Left cardiac atrium (tissue), 4 donors: ENCODE data around the gene MMS19. TPM values are rescaled to one million over a fixed set of nuclear protein-coding genes. Genes with fewer than 3 reads are reported as not detected.
"Not testable (repeated sequence)": the region's sequence is repeated elsewhere in the genome, so short reads cannot be mapped to it uniquely, and the experiment has no call there.

Experiments
- ATAC-seq, 2 donors: fragments of 200-7000 bp; cut with Tn5 transposase; one replicate each; pipeline ENCODE4 v1.9.1; 2020; ENCODE audit warnings: mild to moderate bottlenecking in 2 of 2, moderate library complexity in 2 of 2
- DNase-seq: peaks from one replicate; pipeline ENCODE4 v3.0.0-alpha.2; 2020
- intact Hi-C, 2 donors: fragments of 100-400 bp; cut with DNase I; formaldehyde crosslinking; loops; one replicate each; pipeline versions ENCODE4 v1.14.1 to v1.15.1; 2022 to 2023
- total RNA-seq, 2 donors: library from RNA; stranded (reverse); fragmentation: NEBNext Ultra II Directional; extraction: Animal tissue kit (Norgen Biotek cat#: 25700); gene quantifications; one replicate each; pipeline ENCODE4 v1.2.1, GENCODE V29; 2021
- donor health status: DM: no; HTN: yes; CAD: no.
- donor health status: DM: no; HTN: yes; CAD: no; lungs with severe emphysema.
- donor health status: DM: yes; HTN: yes; CAD: no.
- donor health status: Dilated cardiomyopathy.

Gene MMS19
- total RNA-seq, 2 donors from 2014 or later, result 31.9 to 34.0 TPM

DNA sequence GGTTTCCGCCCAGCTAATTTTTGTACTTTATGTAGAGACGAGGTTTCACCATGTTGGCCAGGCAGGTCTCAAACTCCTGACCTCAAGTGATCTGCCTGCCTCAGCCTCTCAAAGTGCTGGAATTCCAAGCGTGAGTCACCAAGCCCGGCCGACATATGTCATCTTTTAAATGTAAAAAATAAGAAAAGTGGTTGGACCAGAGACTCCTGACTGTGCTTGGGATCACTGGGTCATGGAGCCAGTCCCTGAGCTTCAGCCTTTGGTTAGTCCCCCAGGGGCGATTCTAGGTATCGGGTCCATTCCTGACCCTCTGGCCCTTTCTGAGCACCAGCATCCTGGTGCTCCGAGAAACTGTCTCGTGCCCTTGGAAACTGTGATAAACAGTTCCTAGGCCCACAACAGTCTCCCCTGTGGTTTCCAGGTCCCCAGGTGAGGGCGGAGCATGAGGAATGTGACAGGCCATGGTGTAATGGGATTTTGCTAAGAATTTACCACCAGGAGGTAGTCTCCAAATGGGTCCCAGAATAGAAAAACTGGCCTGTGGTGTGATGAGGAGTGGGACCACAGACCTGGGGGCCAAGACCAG, 33.3 kb upstream of the MMS19 start:
- ATAC-seq (no peak), DNase-seq (no peak)
- intact Hi-C loops, result no loop called here

DNA sequence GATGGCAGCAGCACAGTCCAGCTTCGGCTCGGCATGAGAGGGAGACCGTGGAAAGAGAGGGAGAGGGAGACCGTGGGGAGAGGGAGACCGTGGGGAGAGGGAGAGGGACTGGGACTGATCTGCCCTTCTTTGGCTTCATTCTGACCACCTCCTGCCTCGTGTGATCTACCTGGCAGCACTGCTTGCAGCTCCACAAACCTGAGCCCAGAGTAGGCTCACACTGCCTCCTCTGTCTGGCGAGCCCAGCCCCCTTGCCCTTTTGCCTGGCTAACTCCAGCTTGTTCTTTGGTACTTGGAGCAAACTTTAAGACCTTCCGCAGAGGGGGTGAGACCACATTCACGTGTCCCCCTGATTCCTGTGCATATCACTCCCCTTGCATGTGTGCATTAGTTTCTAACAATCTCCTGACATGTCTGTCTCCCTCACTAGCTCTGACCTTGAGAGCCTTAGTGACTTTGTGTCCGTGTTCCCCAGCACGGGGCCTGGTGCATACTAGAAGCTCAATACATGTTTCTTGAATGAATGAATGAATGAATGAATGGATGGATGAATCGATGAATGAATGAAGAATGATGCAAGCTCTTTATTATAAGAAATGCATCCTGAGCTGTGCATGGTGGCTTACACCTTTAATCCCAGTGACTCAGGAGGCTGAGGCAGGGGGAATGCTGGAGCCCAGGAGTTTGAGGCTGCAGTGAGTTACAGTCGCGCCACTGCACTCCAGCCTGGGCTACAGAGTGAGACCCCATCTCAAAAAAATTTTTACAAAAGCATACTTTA, 31.7 kb upstream of the MMS19 start:
- DNase-seq, result no peak
- no peak for ATAC-seq
- intact Hi-C loops, result no loop called here

DNA sequence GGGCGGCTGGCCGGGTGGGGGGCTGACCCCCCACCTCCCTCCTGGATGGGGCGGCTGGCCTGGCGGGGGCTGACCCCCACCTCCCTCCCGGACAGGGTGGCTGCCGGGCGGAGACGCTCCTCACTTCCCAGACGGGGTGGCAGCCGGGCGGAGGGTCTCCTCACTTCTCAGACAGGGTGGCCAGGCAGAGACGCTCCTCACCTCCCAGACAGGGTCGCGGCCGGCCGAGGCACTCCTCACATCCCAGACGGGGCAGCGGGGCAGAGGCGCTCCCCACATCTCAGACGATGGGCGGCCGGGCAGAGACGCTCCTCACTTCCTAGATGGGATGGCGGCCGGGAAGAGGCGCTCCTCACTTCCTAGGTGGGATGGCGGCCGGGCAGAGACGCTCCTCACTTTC, 30.7 kb upstream of the MMS19 start:
- DNase-seq, intact Hi-C loops: not testable (repeated sequence)

GRCh38 chr10:97525683-97526110, 27.5 kb upstream of the MMS19 start:
- intact Hi-C loops, result no loop called here
- DNase-seq (no peak), ATAC-seq (no peak)

More for the DNA sequence above, 30.7 kb upstream of the MMS19 start:
- ATAC-seq, result not testable (repeated sequence)

DNA sequence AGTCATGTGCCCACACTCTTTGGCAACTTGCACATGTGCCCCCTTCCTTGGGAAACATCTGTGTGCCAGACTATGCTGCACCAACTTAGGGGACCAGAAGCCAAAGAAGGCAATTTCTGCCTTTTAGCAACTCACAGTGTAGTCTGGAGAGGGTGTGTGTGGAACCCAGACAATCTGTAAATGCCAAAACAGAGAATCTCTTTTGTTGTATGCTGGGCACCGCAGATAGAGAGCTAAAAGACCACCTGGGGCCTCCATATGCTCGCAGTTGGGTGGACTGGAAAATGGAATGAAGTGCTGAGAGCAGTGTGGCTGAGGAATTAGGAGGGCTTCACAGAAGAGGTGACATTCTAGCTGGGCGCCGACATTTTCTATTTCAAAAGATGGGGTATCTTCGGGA, 26.9 kb upstream of the MMS19 start:
- DNase-seq, result no peak
- intact Hi-C loops, result no loop called here
- no peak for ATAC-seq

GRCh38 chr10:97522937-97523336, 24.7 kb upstream of the MMS19 start:
- intact Hi-C loops, result no loop called here
- ATAC-seq, result no peak
- no peak for DNase-seq

DNA sequence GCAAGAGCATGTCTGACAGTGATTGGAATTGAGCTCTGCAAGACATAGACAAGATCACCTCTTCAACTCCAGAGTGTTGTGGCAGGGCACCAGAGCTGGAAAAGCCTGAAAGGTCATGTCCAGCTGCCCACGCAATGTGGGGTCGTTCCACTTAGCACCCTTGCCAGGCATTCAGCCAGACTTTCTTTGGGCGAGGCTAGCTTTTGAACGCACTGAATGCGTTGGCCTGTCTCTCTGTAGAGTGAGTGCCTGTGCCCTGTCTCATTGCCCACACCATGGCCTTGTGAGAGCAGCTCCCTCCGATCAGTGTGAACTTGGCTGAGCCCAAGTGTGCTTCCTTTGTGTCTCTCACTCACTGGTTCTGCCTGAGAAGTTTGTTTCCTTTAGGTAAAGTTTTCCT, 23.8 kb upstream of the MMS19 start:
- ATAC-seq (peak; percentile 47 to 56), DNase-seq (no peak)
- intact Hi-C loops, result no loop called here

GRCh38 chr10:97520978-97521761, 22.9 kb upstream of the MMS19 start:
- ATAC-seq, result no peak
- DNase-seq, result no peak
- intact Hi-C loops, result no loop called here

- no peak for ATAC-seq
These were observed 22.3 kb upstream of the MMS19 start for GRCh38 chr10:97520520-97520919.

DNA sequence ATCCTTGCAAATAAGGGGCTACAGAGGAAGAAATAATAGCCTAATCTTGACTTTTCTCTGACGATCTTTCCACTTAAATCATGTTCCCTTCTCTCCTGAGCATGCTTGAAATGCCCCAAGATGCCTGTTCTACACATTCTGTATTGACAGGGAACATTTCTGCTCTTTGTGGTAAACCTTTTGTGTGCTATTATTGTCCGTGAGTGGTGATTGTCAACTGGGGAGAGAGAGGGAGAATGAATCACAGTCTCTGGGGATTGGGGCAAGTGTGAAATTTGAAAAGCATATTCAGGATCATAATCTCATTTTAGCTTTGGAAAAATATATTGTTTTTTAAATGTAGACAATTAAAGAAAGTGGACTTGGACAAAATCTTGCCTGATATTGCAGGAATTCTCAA, 21.1 kb upstream of the MMS19 start:
- intact Hi-C loops, result no loop called here
- no peak for DNase-seq
- no peak for ATAC-seq

More at GRCh38 chr10:97520520-97520919, 22.3 kb upstream of the MMS19 start:
- DNase-seq, result no peak
- intact Hi-C loops, result no loop called here

DNA sequence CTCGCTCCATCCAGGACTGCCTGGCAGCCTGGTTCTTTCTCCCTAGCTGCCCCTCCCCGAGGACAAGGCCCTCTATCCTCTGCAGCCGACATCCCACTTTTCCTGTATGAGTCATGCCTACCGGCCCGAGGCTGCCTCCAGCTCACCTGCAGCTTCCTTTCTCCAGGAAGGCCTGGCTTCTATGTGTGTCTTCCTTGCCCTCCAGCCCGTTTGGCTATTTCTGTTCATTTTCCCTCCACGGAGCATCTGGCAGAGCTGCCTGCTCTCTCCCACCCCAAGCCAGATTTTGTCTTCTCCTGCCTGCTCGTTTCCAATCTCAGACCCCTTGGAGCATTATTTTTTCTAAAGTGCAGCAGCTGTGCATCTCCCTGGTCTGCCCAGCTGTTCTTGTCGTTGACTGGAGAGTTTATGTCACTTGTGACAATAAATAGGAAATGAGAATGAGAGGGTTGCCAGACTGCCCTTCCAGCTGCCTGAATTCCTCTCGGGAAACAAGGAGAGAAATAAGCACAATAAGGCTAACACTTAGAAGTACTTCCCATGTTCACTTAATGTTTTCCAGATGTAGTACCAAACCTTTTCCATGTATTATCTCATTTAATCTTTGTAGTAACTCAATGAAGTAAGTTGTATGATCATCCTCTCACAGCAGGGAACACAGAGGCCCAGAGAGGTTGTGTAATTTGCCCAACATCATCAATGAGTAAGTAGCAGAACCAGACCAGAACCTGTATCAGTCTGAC, 20.2 kb upstream of the MMS19 start:
- intact Hi-C loops, result no loop called here
- peak in 1 of 2 donors; percentile 21 for ATAC-seq
- DNase-seq, result no peak

DNA sequence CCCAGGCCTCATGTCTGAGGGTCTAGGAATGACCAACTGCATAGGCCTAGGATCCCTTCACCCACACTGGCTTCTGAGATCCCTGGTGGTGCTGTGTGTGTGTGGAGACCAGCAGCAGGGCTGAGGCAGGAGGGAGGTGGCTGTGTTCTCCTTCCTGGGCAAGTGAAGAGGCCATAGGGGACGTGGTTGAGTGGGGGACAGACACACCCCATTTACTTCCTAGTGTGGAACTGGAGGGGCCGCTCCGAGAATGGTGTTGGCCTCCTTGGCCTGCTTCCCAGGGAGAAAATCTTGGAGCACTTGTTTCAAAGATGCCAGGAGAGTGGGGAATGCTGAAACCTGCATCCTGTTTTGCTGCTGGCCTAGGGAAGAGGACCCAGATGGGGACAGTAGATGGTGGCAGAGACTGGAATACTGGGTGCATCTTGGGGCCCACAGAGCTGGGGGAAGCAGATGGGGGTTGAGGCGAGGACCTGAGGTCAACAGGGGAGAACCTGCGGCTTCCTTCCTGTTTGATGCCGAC, 19.6 kb upstream of the MMS19 start:
- ATAC-seq (no peak), DNase-seq (no peak)
- intact Hi-C loops, result no loop called here

GRCh38 chr10:97517096-97517750, 19.0 kb upstream of the MMS19 start:
- intact Hi-C loops, result no loop called here
- ATAC-seq, result no peak

GRCh38 chr10:97515271-97515978, 17.2 kb upstream of the MMS19 start:
- intact Hi-C loops, result no loop called here
- peak in 1 of 2 donors; percentile 13 for ATAC-seq
- no peak for DNase-seq

More at GRCh38 chr10:97517096-97517750, 19.0 kb upstream of the MMS19 start:
- DNase-seq, result no peak

GRCh38 chr10:97514344-97514743, 16.1 kb upstream of the MMS19 start:
- DNase-seq (no peak), ATAC-seq (peak; percentile 51 to 60)
- intact Hi-C loops, result no loop called here

DNA sequence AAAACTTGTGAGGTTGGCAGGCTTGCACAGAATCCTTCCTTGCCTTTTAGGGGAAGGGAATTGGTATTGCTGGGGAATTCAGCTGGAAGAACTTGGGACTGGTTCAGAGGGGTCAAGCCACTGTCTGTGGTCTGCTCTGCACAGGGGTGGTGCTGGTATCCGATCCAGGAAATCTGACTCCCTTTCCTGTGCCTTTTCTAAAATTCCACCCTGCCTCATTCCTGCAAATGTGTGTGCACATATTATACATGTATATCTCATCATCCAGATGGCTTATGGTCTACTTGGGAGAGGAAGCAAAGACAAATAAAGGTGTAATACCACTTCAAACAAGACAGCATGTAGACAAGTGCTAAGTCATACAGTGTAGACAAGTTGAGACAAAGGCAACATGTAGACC, 14.8 kb upstream of the MMS19 start:
- DNase-seq (no peak), ATAC-seq (no peak)
- intact Hi-C loops, result no loop called here

GRCh38 chr10:97511711-97512440, 13.7 kb upstream of the MMS19 start:
- ATAC-seq (peak; percentile 41 to 58), DNase-seq (no peak)
- intact Hi-C loops, result no loop called here
